BLaER1 treated with 17β-estradiol and CSF1 and Interleukin-3, amounts not matched to agents 10 nM and 100 nM (cell line): Measurements from ENCODE around the gene TMEM255A.
A peak's percentile ranks its signal among the peaks of the same experiment; 100 is the strongest.

ENCODE experiments used
- H3K27ac ChIP-seq, 11 experiments: shearing (Covaris generic); formaldehyde crosslinking; 2 replicates each; pipeline ENCODE4 v1.8.1; 2022
- H3K27me3 ChIP-seq, 11 experiments: shearing (Covaris generic); formaldehyde crosslinking; 2 replicates each; pipeline ENCODE4 v1.8.1; 2022
- H3K36me3 ChIP-seq, 11 experiments: shearing (Covaris generic); formaldehyde crosslinking; 2 replicates each; pipeline ENCODE4 v1.8.1; 2022
- H3K4me1 ChIP-seq, 10 experiments: shearing (Covaris generic); formaldehyde crosslinking; 2 replicates each; pipeline ENCODE4 v1.8.1; 2022
- H3K4me2 ChIP-seq, 11 experiments: shearing (Covaris generic); formaldehyde crosslinking; 2 replicates each; pipeline ENCODE4 v1.8.1; 2022
- H3K4me3 ChIP-seq, 10 experiments: shearing (Covaris generic); formaldehyde crosslinking; 2 replicates each; pipeline ENCODE4 v1.8.1; 2022
- H3K9ac ChIP-seq, 11 experiments: shearing (Covaris generic); formaldehyde crosslinking; 2 replicates each; pipeline ENCODE4 v1.8.1; 2022
- H3K9me3 ChIP-seq, 11 experiments: shearing (Covaris generic); formaldehyde crosslinking; replicated peaks in 1 of 11; 2 replicates each; pipeline ENCODE4 v1.8.1; 2022
- H4K20me1 ChIP-seq, 11 experiments: shearing (Covaris generic); formaldehyde crosslinking; 2 replicates each; pipeline ENCODE4 v1.8.1; 2022
- Cebpa-rat ChIP-seq, 11 experiments: shearing (Covaris generic); IDR thresholded peaks; 2 replicates each; pipeline ENCODE4 v1.8.1; 2022

Gene TMEM255A

DNA sequence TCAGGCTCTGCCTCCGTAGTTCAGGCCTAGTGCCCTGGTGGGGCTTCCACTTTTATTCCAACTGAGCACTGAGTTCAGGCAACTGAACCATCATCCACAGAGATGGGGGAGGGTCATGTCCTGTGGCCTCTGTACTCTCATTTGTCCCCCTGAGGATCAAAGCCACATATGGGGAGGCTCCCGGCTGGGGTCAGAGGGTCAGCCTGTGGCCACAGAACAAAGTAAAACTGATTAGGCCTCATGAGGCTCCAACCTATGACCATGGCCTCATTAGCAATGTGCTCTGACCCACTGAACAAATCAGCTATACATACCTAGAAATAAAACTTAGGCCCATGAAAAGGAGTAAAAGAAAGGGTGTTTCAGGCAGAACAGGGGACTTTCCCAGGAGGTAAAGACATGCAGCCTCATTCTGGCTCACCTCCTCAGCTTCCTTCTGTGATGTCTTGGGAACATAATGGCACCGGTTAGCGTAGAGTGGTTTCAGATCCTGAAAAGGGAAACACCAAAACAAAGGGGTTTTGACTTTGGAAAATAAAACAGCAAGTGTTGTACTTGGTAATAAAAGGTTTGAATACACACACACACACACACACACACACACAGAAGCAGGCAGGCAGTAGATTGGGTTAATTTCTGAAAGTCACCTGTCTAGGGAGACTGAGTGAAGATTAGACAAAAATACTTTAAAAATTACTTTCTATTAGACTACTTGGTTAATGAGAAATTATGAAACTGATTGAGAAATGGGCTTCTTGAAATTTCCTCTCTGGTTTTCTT is 24.3 kb downstream of the TMEM255A start:
- Histone ChIP-seq H3K27me3 (no peaks in the 10 kb centered on the region), H3K4me2 (peak overlapping the region; percentile 25 to 79 (median 64)), H3K4me1 (peaks cover 20 to 60% (median 54%) of the 10 kb centered on the region in 10 experiments), H3K27ac (peak overlapping the region in 9 of 11 experiments; percentile 17 to 64 (median 52); a peak in 14 of 22 replicates), H3K4me3 (no peak overlapping the region), H4K20me1 (no peaks in the 10 kb centered on the region), H3K36me3 (no peaks in the 10 kb centered on the region), H3K9ac (no peak overlapping the region), H3K9me3 (no peaks in the 10 kb centered on the region; a peak in 2 of 22 replicates)
- no peak for TF ChIP-seq Cebpa-rat (IDR thresholded peaks at IDR 0.05)

DNA sequence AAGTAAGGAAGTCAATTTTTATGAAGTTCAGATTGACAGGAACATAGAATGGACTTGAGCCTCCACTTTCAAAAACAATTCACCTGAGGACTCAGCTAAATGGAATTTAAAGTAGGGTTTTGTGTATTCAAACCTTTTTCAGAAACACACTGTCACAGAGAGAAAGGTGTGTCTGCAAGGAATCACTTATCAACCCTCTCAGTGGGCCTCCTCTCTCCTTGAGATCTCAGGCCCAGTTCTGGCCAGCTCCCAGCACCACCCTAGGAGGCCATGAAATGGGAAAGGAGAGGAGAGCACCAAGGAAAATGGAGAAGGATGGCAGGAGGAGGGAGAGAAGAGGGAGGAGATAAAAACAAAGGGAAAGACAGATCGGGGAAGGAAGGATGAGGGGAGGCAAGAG is 28.6 kb downstream of the TMEM255A start:
- Histone ChIP-seq H3K36me3 (no peaks in the 10 kb centered on the region), H3K27me3 (no peaks in the 10 kb centered on the region), H3K9ac (no peak overlapping the region), H3K4me2 (peak overlapping the region in 9 of 11 experiments; percentile 31 to 73 (median 64); a peak in 16 of 22 replicates), H3K4me1 (peaks cover 13 to 33% (median 30%) of the 10 kb centered on the region in 10 experiments), H3K4me3 (no peak overlapping the region), H4K20me1 (no peaks in the 10 kb centered on the region), H3K27ac (no peak overlapping the region), H3K9me3 (no peaks in the 10 kb centered on the region)
- TF ChIP-seq Cebpa-rat (IDR thresholded peaks at IDR 0.05), result no peak

DNA sequence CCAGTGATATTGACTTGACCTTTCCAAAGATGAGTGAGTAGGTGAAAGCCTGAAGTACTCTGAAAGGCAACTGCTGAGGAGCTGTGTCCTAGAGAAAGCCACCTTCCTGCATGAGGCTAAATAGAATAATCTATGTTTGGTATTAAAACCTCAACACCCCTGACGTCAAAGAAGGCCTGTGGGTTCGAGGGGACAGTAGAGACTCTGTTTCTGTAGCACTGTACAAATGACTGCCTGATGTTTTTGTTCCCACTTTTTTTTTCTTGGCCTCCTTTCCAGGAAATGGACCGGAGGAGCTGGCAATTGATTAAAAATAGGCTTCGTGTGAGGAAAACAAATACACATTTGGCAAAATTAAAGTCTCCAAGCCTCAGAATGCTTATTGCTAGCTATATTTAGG is 29.5 kb downstream of the TMEM255A start:
- peaks cover 4 to 24% (median 20%) of the 10 kb centered on the region in 10 experiments for H3K4me1 ChIP-seq
- no peaks in the 10 kb centered on the region for H4K20me1 ChIP-seq

GRCh38 chrX:120281021-120281624 is 30.1 kb downstream of the TMEM255A start:
- Histone ChIP-seq H3K36me3 (no peaks in the 10 kb centered on the region), H3K9me3 (no peaks in the 10 kb centered on the region), H3K4me2 (no peak overlapping the region), H3K27ac (no peak overlapping the region), H4K20me1 (no peaks in the 10 kb centered on the region), H3K27me3 (no peaks in the 10 kb centered on the region), H3K4me1 (peaks cover 0 to 19% (median 16%) of the 10 kb centered on the region in 10 experiments; a peak in 16 of 20 replicates), H3K9ac (no peak overlapping the region), H3K4me3 (no peak overlapping the region)
- TF ChIP-seq Cebpa-rat (IDR thresholded peaks at IDR 0.05), result no peak

More for the DNA sequence above, 29.5 kb downstream of the TMEM255A start:
- Histone ChIP-seq H3K9me3 (no peaks in the 10 kb centered on the region), H3K9ac (no peak overlapping the region), H3K27ac (no peak overlapping the region), H3K4me2 (no peak overlapping the region), H3K27me3 (no peaks in the 10 kb centered on the region), H3K36me3 (no peaks in the 10 kb centered on the region), H3K4me3 (no peak overlapping the region)
- no peak for TF ChIP-seq Cebpa-rat (IDR thresholded peaks at IDR 0.05)

DNA sequence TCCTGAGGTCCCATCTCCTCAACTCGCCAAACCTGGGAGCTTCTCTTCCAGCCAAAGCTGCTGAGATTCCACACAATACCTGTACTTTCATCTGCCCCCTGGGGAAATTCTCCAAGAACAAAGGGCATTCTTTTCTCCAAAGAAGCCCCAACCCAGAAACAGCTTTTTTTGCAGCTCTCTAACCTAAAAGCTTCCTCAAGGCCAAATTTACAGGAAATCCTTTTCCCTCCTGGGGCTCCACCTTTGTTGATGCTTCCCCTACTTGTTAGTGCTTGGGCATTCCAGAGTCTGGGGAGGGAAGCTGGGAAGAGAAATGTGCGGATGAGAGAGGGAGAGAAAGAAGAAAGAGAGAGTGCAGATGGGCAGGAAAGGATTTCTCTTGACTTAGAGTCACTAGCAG is 36.3 kb downstream of the TMEM255A start:
- no peaks in the 10 kb centered on the region for H4K20me1 ChIP-seq
- H3K4me1 ChIP-seq, result peaks cover 0 to 8% (median 0%) of the 10 kb centered on the region in 10 experiments; a peak in 5 of 20 replicates
- H3K27ac ChIP-seq, result no peak overlapping the region
- no peak overlapping the region for H3K4me2 ChIP-seq
- H3K4me3 ChIP-seq, result no peak overlapping the region
- H3K36me3 ChIP-seq, result no peaks in the 10 kb centered on the region
- no peak for TF ChIP-seq Cebpa-rat (IDR thresholded peaks at IDR 0.05)
- H3K27me3 ChIP-seq, result no peaks in the 10 kb centered on the region
- no peak overlapping the region for H3K9ac ChIP-seq
- H3K9me3 ChIP-seq, result no peaks in the 10 kb centered on the region

- no peak overlapping the region for H3K4me3 ChIP-seq
- H3K9ac ChIP-seq, result no peak overlapping the region
- no peaks in the 10 kb centered on the region for H3K27me3 ChIP-seq
- H3K4me2 ChIP-seq, result no peak overlapping the region
- TF ChIP-seq Cebpa-rat (IDR thresholded peaks at IDR 0.05), result peak in 1 of 11 experiments; percentile 32; a peak in 1 of 22 replicates
- no peak overlapping the region for H3K27ac ChIP-seq
- no peaks in the 10 kb centered on the region for H4K20me1 ChIP-seq
- H3K9me3 ChIP-seq, result no peaks in the 10 kb centered on the region
- no peaks in the 10 kb centered on the region for H3K36me3 ChIP-seq
- peaks cover 0 to 16% (median 0%) of the 10 kb centered on the region in 10 experiments; a peak in 6 of 20 replicates for H3K4me1 ChIP-seq
Observed at GRCh38 chrX:120274145-120274544, 37.1 kb downstream of the TMEM255A start.

DNA sequence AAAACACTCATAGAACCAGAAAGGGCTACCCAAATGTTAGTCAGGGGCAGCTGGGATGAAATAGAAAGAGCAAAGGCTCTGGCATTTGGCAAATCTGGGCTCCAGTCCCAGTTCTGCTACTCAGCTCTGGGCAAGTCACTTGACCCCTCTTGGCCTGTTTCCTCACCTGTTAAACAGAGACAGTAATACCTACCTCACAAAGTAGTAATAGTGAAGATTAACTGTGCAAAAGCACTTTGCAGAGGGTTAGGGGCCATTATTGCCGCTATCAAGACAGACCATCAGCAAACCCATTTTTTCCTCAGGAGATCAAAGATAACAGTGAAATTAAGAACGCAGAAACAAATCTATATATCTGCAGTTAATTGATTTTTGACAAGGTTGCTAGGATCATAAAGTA is 40.0 kb downstream of the TMEM255A start:
- Histone ChIP-seq H4K20me1 (no peaks in the 10 kb centered on the region), H3K27ac (no peak overlapping the region), H3K36me3 (no peaks in the 10 kb centered on the region), H3K27me3 (no peaks in the 10 kb centered on the region), H3K4me1 (peaks cover 0 to 21% (median 0%) of the 10 kb centered on the region in 10 experiments; a peak in 6 of 20 replicates), H3K4me3 (no peak overlapping the region), H3K4me2 (no peak overlapping the region), H3K9ac (no peak overlapping the region), H3K9me3 (no peaks in the 10 kb centered on the region)
- TF ChIP-seq Cebpa-rat (IDR thresholded peaks at IDR 0.05), result no peak

- peak overlapping the region in 1 of 11 experiments; percentile 60; a peak in 1 of 22 replicates for H3K4me2 ChIP-seq
- no peak overlapping the region for H3K27ac ChIP-seq
Observed at GRCh38 chrX:120270567-120270966, 40.7 kb downstream of the TMEM255A start.

DNA sequence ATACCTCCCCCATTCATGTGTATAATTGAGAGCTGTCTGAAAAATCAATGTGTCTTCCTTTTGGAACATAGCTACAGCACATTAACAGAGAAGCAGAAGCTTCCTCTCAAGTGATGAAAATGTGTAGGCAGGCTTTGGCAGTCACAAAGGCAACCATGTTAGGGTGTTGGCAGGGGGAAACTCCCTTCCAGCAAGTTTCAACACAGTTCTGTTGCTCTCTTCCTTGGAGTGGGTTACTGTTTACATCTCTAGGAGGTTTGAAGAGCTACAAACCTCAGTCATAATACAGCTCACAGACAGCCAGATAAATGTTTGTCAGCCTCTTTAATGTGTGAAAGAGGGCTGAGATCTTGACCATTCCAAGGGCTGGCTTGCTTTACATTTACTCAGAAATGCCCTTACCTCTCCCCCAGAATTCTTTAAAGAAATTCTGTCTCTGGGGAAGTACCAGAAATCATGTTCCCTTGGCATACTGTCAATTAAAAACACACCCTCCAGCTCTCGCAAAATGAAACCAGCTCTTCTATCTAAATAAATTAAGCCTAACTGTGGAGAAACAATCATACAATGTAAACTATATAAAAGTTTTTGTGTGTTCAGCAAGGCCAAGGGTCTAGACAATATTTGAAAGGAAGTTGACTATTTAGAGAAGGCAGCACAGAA is 41.8 kb downstream of the TMEM255A start:
- peak overlapping the region in 3 of 11 experiments; percentile 18 to 60 (median 39); a peak in 5 of 22 replicates for H3K4me2 ChIP-seq
- H3K27ac ChIP-seq, result peak overlapping the region in 4 of 11 experiments; percentile 26 to 74 (median 61); a peak in 6 of 22 replicates
- H3K4me1 ChIP-seq, result peaks cover 0 to 31% (median 4%) of the 10 kb centered on the region in 10 experiments; a peak in 15 of 20 replicates
- no peaks in the 10 kb centered on the region for H3K36me3 ChIP-seq
- H3K9me3 ChIP-seq, result no peaks in the 10 kb centered on the region
- H4K20me1 ChIP-seq, result no peaks in the 10 kb centered on the region
- peak overlapping the region in 1 of 11 experiments; percentile 38; a peak in 2 of 22 replicates for H3K9ac ChIP-seq
- TF ChIP-seq Cebpa-rat (IDR thresholded peaks at IDR 0.05), result no peak
- no peak overlapping the region for H3K4me3 ChIP-seq
- no peaks in the 10 kb centered on the region for H3K27me3 ChIP-seq

More at GRCh38 chrX:120270567-120270966, 40.7 kb downstream of the TMEM255A start:
- H4K20me1 ChIP-seq, result no peaks in the 10 kb centered on the region
- TF ChIP-seq Cebpa-rat (IDR thresholded peaks at IDR 0.05), result no peak
- H3K36me3 ChIP-seq, result no peaks in the 10 kb centered on the region
- H3K9me3 ChIP-seq, result no peaks in the 10 kb centered on the region
- H3K27me3 ChIP-seq, result no peaks in the 10 kb centered on the region
- H3K4me3 ChIP-seq, result no peak overlapping the region
- H3K4me1 ChIP-seq, result peaks cover 0 to 21% (median 0%) of the 10 kb centered on the region in 10 experiments; a peak in 6 of 20 replicates
- H3K9ac ChIP-seq, result no peak overlapping the region
